ELF-1 (cell line): ENCODE data around the gene ATP10A.

Experiments
- DNase-seq: peaks from one replicate; pipeline ENCODE4 v3.0.0-alpha.2; 2016; ENCODE audit warnings: low read depth, low spot score

ATP10A gene

GRCh38 chr15:25793354-25794050 is 69.6 kb downstream of the ATP10A start:
- no peak for DNase-seq

- DNase-seq, result no peak
Observed at GRCh38 chr15:25792128-25792527, 71.0 kb downstream of the ATP10A start.

- DNase-seq, result no peak
Observed at GRCh38 chr15:25790000-25790660, 73.0 kb downstream of the ATP10A start.

GRCh38 chr15:25789616-25789999 is 73.5 kb downstream of the ATP10A start:
- no peak for DNase-seq

- DNase-seq, result no peak
Observed at GRCh38 chr15:25789211-25789610, 73.9 kb downstream of the ATP10A start.

GRCh38 chr15:25787855-25788520 is 75.1 kb downstream of the ATP10A start:
- no peak for DNase-seq

- DNase-seq, result no peak
Observed at GRCh38 chr15:25787381-25787780, 75.7 kb downstream of the ATP10A start.

- no peak for DNase-seq
Observed at GRCh38 chr15:25786040-25786439, 77.1 kb downstream of the ATP10A start.

GRCh38 chr15:25785641-25786025 is 77.5 kb downstream of the ATP10A start:
- no peak for DNase-seq

- DNase-seq, result no peak
Observed at GRCh38 chr15:25784876-25785640, 78.1 kb downstream of the ATP10A start.

GRCh38 chr15:25783607-25784540 is 79.3 kb downstream of the ATP10A start:
- DNase-seq, result peak; percentile 79

GRCh38 chr15:25783134-25783533 is 80.0 kb downstream of the ATP10A start:
- no peak for DNase-seq

GRCh38 chr15:25780479-25781255 is 82.5 kb downstream of the ATP10A start:
- DNase-seq, result no peak

- DNase-seq, result no peak
Observed at GRCh38 chr15:25778161-25778560, 85.0 kb downstream of the ATP10A start.

GRCh38 chr15:25777037-25777436 is 86.1 kb downstream of the ATP10A start:
- DNase-seq, result no peak

GRCh38 chr15:25776071-25776746 is 86.9 kb downstream of the ATP10A start:
- DNase-seq, result no peak

- peak; percentile 63 for DNase-seq
Observed at GRCh38 chr15:25775317-25775912, 87.7 kb downstream of the ATP10A start.

- DNase-seq, result no peak
Observed at GRCh38 chr15:25774871-25775270, 88.3 kb downstream of the ATP10A start.

- no peak for DNase-seq
Observed at GRCh38 chr15:25773248-25773647, 89.9 kb downstream of the ATP10A start.
